H1 (cell line): Measurements from ENCODE around the gene AFF2. TPM values are rescaled to one million over a fixed set of nuclear protein-coding genes. Genes with fewer than 3 reads are reported as not detected.

Source experiments
- CREB1 ChIP-seq: IDR thresholded peaks from 2 replicates; pipeline ENCODE4 v1.6.1; 2012; ENCODE audit warnings: inconsistent platforms
- SAP30 ChIP-seq: fragments of 300-600 bp; sonication (generic); IDR thresholded peaks from 2 replicates; pipeline ENCODE4 v1.7.1; 2012; ENCODE audit warnings: low read length, moderate library complexity, mild to moderate bottlenecking, inconsistent platforms; ENCODE audit not compliant: insufficient read depth, insufficient replicate concordance
- USF2 ChIP-seq: IDR thresholded peaks from 2 replicates; pipeline ENCODE4 v1.6.1; 2011; ENCODE audit warnings: low read length, improper control_type of control experiment
- polyA plus RNA-seq, 7 experiments: library from polyadenylated mRNA; depleted of rRNA in 3 of 7; stranded (reverse) in 5 of 7; unstranded in 2 of 7; fragments of >200 nt in 5 of 7; fragments of 200-250 nt in 2 of 7; gene quantifications; 1 replicate in 5 of 7; 2 replicates in 1 of 7; 4 replicates in 1 of 7; pipeline versions ENCODE4 v1.2.1 to v1.2.3, GENCODE V29; 2011 to 2013; ENCODE audit warnings: missing spikeins in 2 of 7, mixed read lengths in 2 of 7
- total RNA-seq: library from RNA; stranded (reverse); fragmentation: NEBNext Ultra II Directional; extraction: Animal tissue kit (Norgen Biotek cat#: 25700); gene quantifications from 2 replicates; pipeline ENCODE4 v1.2.1, GENCODE V29; 2021

Gene AFF2
- total and polyA plus RNA-seq, 2 of the 8 experiments (the other 6 are each of a cell fraction or from before 2014, with no cell fraction given) = 2.0 to 7.3 TPM

- TF ChIP-seq CREB1 = no peak
- no peak for TF ChIP-seq SAP30
- TF ChIP-seq USF2 = no peak
Measured at GRCh38 chrX:148507418-148507817, 7.0 kb downstream of the AFF2 start (continued).
